Stimulated activated CD4-positive, alpha-beta T cell treated with anti-CD3 and anti-CD28 coated beads, Interleukin-1b, Interleukin-23, amount 100 ng/mL, for 48 hours (primary cell): Measurements from ENCODE around the gene PMPCA.

Source experiments
- DNase-seq: peaks from one replicate; pipeline ENCODE4 v3.0.0-alpha.2; 2020

The PMPCA gene

DNA sequence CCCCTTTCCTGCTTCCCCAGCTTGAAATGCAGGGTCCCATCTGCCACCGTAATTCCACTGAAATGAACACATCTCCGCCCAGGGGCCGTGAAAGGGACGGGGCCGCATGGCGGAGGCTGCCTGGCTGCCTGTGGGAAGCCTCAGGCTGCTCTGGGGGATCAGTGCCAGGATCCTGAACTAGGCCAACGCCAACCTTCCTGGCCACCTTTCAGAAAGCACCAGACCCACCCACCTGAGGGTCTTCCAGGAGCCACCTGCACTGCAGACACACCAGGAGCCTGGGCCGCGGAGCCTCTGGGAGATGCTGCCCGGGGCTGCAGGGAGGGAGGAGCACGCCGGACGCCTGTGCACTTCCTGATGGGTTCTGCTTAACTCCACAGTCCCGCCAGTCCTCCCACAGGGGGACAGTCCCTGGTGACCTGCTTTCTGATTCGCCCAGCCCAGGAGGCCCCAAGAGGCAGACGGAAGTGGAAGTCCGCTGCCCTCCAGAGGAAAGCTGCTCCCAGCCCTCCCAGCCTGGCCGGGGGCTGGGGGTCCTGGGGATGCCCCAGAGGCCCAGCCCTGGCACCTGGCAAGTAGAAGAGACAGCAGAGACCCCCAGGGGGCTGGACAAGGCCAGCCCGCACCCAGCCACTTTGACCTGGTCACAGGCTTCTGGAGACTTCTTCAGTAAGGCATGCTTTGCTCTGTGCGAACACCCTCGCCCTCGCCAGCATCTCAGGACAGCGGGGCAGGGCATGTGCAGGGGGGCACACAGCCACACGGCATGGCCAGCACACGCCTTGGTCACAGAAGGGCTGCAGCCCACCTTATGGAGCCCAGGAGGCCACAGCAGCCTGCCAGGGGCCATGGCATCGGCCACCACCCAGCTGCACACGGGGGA is 36.9 kb upstream of the PMPCA start, which contains the start of gene CARD9:
Gene CARD9, minus strand, starts transcription at position 370 of the 883 bp plus-strand sequence. CDS start 1,591 bp downstream, outside the sequence.
- no peak for DNase-seq

DNA sequence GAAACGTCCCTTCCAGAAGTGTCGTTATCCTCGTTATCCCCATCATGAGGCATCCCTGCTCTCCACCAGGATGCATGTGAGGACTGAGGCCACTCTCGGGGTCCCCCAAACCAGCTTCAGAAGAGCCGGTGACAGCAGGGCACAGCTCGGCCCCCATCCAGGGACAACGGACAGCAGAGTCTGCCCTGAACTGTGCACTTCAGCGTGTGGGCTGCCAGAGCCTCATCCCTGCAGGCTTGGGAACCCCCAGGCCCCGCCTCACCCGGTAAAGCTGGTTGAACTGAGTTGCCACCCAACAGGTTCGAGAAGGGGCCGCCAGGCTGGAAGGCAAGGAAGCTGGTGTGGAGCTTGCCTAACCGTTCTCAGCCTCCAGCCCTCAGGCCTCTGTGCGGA is 36.3 kb upstream of the PMPCA start:
- no peak for DNase-seq

DNA sequence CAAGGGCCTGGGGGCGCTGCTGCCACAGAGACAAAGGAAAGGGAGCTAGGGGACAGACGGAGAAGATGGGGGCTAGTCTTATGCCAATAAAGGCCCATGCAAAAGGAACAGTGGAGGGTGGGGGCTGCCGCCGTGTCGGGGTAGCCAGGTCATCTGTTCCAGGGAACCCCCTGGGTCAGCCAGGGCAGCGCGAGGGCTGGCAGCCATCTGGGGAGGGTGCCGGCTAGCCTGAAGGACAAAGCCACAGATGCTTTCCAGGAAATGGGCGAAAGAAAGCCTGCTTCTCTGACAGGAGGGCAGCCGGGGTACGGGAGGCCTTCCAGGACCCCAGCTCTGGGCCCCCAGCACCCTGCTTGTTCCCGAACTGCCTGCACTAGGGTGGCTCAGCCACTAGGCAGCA is 35.4 kb upstream of the PMPCA start:
- DNase-seq: no peak

DNA sequence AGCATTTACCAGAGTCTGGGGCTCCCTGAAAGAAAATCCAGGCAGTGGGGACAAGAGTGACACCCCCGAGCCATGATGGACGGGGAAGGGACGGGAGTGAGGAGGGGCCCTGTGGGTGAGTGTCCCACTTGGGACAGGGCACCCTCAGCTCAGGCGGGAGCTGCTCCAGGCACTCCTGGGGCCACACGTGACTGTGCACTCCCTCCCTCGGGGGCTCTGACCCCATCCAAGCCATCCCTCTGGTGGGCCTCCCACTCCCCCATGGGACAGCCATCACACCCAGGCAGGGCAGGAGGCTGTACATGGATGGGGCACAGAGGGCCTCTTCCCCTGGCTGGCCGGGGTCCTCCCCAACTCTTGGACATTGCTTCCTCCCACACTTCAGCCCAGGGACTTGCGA is 34.0 kb upstream of the PMPCA start:
- DNase-seq: no peak

DNA sequence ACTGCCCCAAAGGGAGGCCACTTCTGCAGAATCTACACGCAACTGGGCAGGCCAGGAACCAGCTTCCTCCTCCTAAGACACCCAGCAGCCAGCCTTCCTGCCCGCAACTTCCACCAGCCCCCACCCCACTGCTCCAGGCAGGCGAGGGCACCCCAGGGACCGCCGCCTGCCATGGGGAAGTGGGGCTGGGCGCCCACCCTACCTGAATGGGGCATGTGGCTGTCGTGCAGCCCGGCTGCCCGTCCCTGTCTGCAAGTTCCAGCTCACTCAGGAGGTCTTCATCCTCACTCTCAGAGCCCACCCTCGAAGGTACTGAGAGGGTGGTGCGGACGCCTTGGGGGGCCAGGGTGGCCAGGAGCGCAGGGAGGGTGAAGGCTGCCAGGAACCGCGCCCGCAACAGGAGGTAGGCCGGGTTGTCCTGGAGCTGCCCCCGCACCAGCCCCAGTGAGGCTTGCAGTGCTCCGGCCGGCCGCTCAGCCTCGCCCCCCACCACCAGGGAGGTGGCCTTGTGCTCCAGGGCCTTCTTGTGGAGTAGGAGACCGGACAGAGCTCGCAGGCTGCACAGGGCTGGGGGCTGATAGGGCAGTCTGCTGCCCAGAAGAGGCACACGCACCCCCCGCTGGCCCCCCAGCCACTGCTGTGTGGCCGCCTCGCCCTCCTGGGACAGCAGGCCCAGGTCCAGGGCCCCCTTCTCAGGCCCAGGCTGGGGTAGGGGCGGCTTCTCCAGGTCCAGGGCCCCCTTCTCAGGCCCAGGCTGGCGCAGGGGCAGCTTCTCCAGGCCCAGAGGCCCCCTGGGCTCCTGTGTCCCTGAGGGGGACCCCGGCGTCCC is 32.9 kb upstream of the PMPCA start:
- no peak for DNase-seq

DNA sequence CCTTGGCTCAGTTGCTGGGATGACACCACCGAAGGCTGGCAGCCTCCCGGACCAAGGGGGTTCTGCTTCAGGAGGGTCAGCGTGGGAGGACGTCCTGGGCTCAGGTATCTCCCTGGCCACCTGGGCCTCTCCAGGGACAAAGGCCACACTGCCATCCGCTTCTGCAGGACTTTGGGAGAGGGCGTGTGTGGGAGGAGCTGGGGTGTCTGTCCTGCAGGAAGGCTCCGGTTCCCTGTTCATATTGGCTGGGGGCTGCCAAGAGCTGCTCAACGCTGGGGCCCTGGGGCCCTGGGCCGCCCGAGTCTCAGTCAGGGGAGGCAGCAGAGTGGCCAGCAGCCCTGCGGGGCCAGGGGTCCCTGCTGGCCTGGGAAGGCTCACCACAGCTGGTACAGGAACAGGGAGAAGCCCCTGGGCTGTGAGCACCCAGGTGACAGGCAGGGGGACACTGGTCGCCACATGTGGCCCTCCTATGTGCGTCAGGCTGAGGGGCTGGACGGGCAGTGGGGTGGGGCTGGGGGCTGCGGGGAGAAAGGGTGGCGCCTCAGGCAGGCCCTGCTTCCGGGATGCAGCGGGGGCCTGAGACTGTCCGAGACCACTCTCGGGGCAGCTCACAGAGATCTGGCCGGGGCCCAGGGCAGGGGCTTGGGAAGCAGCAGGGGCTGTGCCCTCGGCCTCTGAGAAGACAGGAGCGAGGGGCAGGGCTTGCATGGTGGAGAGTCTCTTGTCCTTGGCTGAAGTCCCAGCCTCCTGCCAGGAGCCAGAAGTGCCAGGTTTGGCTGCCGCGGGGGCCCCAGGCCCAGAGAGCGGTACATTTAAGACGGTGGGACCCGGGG is 32.1 kb upstream of the PMPCA start:
- no peak for DNase-seq

DNA sequence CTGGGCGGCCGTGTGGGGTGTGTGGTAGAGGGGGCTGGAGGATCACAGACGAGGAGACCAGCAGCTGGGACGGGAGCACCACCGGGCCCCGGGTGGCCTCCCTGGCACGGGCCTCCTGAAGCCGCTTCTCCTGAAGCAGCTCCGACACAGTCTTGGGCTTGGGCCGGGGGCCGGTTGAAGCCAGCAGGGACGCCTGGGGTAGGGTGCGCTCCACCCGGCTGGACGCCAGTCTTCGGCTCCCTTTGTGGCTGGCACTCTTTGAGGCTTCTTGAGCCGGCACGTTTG is 31.5 kb upstream of the PMPCA start:
- DNase-seq: no peak

DNA sequence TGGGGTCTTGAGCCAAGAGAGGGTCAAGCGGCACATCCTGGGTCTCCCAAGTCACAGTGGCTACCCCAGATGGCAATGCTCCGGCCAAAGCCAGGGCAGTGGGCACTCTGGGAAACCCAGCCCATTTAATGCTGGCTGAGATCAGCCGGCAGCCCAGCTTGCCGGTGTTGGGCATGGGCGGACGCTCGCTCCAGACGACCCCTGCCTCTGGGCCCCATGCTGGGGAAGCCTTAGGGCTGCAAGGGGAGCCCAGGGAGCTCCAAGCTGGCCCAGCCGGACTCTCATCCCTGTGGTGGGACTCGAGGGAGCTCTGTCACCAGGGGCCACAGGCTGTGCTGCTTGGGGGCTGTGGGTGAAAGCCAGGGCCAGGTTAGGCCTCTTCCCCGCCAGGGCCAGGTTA is 31.1 kb upstream of the PMPCA start:
- no peak for DNase-seq

DNA sequence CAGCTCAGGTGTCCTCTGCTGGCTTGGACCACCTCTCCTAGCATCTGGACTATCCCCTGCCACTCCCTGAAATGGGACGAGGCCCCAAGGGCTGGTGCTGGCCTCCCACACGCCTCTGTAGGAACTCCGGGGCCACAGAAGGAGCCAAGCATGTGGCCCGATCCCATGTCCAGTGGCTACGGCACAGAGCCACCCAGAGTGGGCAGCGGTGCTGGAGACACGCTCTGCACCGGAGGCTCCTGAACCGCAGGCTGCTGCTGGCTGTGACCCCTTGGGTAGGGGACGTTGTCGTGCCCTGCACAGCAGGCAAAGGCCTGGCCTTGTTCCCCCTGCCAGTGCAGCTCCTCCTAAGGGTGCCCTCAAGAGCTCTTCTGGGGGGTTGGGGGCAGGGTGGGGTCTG is 30.6 kb upstream of the PMPCA start:
- no peak for DNase-seq

DNA sequence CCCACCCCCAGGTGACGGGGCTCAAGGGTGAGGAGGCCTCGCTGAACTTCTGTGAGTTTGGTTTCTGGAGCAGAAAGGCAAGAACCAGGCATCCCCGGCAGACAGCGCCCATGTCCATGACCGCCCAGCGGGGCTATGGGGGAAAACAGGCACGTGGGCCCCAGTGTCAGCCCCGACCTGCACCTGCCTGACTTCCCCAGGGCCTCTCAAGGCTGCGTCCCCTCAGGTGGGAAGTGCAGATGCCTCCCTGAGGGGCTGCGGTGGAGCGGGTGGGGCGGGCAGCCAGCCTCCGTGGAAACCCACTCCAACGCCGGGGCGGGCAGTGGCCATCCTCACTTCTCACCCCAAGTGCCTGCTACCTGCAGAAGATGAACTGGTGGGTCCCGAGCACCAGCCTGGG is 30.1 kb upstream of the PMPCA start:
- no peak for DNase-seq

DNA sequence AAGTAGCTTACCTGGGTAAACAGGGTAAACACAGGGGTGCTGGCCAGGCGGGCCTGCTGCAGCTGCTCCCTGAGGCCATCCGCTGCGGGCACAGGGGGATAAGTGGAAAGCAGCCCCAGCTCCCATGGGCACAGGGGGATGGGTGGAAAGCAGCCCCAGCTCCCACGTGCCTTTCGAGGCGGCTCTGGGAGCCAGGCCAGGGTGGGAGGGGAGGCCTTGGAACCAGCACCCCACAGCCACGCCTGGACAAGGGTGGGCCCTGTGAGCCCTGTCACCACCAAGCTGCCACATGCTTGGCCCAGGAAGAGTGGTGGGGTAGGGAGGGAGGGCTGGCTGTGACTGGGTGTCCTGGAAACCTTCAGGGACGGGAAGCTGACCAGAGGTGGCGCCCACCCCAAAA is 29.1 kb upstream of the PMPCA start:
- DNase-seq: no peak

DNA sequence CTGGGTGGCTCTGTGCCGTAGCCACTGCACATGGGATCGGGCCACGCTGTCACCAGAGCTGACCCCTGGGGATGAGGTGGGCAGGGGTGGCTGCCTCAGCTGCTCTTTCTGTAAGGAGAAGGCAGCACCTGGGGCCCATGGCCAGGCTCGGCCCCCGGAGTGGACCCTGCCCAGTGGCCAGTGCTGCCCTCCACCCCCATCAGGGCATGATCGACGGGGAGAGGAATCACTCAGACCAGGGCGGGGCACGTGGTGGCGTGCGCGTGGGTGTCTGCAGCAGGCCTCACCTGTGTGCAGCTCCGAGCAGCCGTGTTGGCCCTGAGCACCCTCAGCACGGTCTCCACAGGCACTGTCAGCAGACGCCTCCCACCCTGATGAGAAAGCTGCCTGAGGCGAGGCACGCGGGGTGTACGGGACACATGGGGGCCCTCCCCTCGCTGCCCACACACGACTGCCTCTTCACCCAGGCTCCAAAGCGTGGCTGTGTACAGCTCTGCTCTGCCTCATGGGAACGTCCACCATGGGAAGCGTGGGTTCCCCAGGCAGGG is 28.4 kb upstream of the PMPCA start:
- no peak for DNase-seq

DNA sequence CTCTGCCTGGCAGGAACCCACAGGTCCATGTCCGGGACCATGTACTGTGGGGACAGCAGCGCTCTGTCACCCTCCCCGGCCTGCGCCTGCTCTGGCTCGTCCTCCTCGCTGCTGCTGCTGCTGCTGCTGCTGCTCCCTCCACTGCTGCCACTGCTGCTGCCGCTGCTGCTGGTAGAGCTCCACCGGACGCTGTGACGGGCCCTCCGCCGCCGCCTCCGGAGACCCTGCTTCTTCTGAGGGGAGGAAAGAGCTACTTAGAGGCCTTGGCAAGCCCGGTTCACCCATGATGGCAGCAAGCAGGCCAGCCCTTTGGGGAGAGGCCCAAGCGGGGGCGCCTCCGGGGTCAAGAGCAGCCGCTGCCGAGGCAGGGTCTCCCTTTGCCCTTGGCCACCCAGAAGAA is 27.0 kb upstream of the PMPCA start:
- DNase-seq: no peak

DNA sequence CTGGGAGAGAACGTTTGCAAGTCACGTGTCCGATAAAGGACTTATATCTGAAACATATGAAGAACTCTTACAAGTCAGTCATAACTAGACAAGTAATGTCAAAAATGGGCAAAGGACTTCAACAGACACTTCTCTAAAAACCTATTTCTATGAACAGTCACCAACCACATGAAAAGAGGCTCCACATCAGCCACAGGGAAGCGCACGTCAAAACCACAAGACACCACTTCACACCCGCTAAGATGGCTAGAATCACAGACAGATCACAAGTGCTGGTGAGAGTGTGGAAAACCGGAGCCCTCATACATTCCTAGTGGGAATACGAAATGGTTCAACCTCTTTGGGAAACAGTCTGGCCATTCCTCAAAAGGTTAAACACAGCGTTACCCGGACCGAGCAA is 25.4 kb upstream of the PMPCA start:
- DNase-seq: peak; percentile 52

DNA sequence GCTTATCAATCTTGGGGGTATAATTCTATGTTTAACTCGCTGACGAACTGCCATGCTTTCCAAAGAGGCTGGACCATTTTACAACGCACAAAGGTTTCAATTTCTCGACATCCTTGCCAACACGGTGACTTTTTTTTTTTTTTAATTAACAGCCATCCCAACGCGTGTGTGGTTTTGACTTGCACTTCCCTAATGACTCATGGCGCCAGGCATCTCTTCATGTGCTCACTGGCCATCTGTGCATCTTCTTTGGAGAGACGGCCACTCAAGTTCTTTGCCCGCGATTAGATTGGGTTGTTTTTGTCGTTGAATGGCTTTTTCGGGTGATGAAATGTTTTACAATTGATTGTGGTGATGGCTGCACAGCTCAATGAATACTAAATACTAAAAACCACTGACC is 24.4 kb upstream of the PMPCA start:
- no peak for DNase-seq

DNA sequence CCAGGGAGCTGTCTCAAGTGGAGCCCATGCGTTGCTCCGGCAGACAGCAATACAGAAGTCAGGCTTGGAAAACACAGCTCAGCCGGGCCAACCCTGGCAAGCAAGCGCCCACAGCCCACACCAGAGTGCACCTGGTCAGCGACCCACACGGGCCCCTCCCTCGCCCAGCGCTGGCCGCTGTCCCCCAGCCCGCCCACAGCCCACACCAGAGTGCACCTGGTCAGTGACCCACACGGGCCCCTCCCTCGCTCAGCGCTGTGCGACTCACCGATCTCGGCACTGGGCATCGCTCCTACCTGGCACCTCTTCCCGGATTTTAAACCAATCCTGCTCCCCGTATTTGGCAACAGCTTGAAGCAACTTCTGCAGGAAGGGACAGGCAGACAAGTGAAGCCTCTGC is 23.2 kb upstream of the PMPCA start:
- DNase-seq: no peak

DNA sequence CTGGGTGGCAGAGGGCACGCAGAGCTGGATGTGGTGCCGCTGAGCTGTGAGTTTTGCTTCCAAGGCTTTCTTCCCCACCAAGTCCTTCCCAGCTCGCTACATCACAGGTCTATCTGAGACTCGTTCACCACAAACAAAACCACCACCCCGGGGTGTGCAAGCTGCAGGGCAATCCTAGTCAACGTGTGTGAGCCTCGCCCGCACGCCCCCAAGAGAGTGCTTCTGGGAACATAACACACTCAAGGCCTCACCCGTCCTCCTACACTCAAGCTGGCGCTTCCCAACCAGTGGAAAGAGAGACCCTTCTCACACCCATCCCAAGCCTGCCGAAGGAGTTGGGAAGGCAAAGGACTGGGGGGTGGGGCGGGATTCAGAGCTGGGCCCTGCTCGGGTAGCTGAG is 21.1 kb upstream of the PMPCA start:
- no peak for DNase-seq

DNA sequence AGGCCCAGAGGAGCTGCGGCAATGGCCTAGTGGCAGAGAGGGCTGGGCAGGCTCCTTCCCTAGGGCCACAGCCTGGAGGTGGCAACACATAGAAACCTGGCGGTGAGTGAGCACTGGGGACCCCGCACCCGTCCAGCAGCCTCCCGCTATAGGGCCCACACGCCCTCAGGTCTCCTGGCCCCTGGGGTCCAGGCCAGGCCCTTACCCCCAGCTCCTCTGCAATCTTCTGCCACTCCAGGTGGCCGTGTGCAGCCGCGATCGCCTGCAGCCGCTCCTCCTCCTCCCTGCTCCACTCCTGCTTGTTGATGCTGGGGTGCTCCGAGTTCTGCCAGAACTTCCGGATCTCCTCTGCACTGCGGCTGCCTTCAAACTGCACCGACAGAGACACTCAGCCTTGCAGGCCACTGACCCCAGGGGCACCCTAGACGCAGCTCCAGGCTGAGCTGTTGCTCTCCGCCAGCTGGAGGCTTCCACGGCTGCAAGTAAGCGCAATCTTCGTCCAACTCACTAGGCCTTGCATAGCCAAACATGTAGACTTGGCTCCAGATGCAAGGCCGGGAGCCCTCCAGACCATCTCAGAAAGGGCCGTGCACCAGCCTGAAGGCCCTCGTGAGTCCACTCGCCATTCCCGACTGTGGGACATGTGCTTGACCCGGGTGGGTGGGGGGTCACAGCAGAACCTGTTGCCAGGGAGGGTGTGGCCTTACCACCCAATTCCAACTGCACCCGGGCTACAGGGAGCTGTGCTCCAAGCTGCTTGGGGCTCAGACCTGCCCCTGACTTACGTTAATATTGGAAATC is 18.5 kb upstream of the PMPCA start:
- DNase-seq: no peak

DNA sequence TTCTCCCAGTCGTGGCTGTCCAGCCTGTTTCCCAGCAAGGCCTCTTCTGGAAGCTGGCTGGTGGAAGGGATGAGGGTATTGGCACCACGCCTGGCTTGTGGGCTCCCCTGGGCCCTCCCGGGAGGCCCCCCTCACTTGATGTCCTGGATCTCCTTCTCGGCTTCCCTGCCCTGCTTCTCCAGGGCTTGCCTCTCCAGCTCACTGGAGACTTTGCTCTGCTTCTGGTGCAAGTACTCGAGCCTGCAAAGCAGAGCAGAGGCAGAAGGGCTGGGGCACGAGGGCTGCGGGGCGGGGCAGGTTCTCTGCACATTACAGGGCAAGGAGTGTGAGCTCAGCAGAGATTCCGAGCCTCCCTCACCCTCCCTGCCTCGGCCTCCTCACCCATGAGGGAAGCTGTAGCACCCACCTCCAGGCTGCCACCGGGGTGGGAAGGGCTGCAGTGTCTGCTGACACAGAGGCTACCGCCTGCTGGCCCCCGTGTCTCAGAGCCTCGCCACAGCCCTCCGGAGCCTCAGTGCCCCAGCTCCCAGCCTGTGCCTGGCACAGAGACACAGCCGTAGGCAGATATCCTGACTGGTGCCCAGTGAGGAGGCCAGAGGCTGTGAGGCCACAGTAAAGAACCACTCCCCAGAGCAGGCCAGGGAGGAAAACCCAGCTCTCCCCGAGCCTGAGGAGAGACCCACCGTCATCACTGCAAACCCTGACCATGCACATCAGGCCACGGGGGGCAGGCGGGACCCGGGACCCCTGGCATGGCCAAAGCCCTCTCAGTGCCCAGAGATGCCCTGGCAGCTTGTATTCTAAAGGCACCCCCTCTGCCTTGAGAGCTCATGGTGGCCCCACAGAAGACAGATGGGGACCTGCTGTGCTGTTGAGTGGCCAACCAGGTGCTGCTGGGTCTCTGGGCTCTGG is 17.7 kb upstream of the PMPCA start:
- no peak for DNase-seq

DNA sequence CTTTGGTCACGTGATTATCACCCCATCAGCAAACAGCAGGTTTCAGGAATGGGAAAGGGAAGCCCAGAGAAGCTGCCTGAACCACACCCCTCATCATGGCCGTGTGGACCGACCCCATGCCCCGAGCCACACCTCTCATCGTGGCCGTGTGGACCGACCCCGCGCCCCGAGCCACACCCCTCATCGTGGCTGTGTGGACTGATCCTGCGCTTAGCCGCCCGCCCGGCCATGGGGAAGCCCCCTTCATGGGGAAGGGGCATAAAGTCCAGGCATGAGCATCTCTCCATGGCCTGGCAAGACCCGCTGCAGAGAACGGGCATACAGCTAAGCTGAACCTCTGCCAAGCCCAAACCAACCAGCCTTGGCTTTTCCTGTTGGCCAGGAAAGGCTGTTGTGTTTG is 16.9 kb upstream of the PMPCA start:
- no peak for DNase-seq

DNA sequence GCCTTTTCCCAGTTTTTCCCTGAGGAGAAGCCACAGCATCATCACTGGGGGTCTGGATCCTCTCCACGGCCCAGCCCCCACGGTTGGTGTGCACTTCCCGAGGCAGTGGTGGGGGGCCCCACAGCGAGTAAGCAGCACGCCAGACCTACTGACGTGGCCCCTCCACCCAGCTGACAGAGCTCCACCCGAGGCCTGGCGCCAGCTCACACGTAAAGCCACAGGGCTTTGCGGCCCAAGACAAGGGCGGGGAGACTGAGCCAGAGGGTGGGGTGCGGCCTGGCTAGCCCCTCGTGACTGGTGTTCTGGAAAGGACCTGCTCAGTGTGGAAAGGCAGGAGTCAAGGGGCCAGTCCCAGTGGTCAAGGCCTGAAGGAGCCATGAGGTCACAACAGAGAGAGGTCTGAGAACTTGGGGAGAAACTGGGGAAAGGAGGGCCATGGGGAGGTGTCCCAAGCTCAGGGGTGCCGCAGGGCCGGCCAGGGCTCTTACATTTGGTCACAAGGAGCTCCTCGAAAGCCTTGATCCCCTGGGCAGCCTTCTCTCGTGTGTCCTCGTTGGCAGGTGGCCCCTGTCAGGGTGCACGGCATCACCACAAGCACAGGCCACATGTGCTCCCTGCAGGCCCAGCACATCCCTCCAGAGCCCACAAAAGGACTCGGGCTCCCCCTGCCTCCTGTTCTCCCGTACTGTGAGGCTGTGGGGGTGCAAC is 16.0 kb upstream of the PMPCA start:
- DNase-seq: no peak
